HCT116 (cell line): ENCODE data around the gene TACC3. TPM values are rescaled to one million over a fixed set of nuclear protein-coding genes. Genes with fewer than 3 reads are reported as not detected.

Experiments used
- ATAC-seq: fragments of 200-7000 bp; cut with Tn5 transposase; 2 replicates; pipeline ENCODE4 v1.9.1; 2020; ENCODE audit warnings: mild to moderate bottlenecking, moderate library complexity
- BruUV-seq: library from RNA; stranded (reverse); fragments of 400-500 nt; replicated peaks from 2 replicates; lab custom pipeline; 2021; lab: Mats Ljungman, UMichigan
- CTCF ChIA-PET: fragments of 300-600 bp; sonication (Branson Sonifier 250); formaldehyde crosslinking; loops from one replicate; lab custom pipeline; 2021; ENCODE audit warnings: antibody characterized with exemption; lab: Charles Lee
- POLR2A ChIA-PET: fragments of 300-600, 350-600 bp; sonication (Branson Sonifier 250); formaldehyde crosslinking; loops from one replicate; lab custom pipeline; 2021; ENCODE audit warnings: antibody characterized with exemption; lab: Charles Lee
- RAD21 ChIA-PET, 2 experiments: fragments of 300-600 bp; sonication (Branson Sonifier 250); formaldehyde crosslinking; loops; one replicate each; lab custom pipeline; 2023; ENCODE audit warnings: low total read pairs in 2 of 2; ENCODE audit not compliant: uncharacterized antibody in 2 of 2, unreplicated experiment in 2 of 2, low non-redundant PET in 1 of 2; lab: Charles Lee
- DNase-seq: peaks from one replicate; pipeline ENCODE4 v3.0.0-alpha.2; 2010; ENCODE audit warnings: low read depth, low spot score
- H2AFZ ChIP-seq: fragments of 200-600 bp; shearing (Covaris generic), sonication (generic); 2 replicates; pipeline ENCODE4 v1.6.1; 2017; ENCODE audit warnings: low read depth, mixed run types, mixed read lengths, antibody characterized with exemption, low read length; ENCODE audit not compliant: poor library complexity, severe bottlenecking
- H3K27ac ChIP-seq: 2 replicates; pipeline ENCODE4 v1.5.1; 2012; ENCODE audit warnings: low read depth, low read length
- H3K27me3 ChIP-seq: fragments of 200-600 bp; sonication (generic); 2 replicates; pipeline ENCODE4 v1.6.1; 2016; ENCODE audit warnings: mixed run types, low read length, mixed read lengths; ENCODE audit not compliant: insufficient read depth
- H3K36me3 ChIP-seq, 2 experiments: fragments of 200-500 bp in 1 of 2; fragments of 200-600 bp in 1 of 2; sonication (Bioruptor generic) in 1 of 2; sonication (generic) in 1 of 2; 2 replicates each; pipeline versions ENCODE4 v1.5.1 to v1.6.1; 2014 to 2016; ENCODE audit warnings: low read length in 2 of 2, inconsistent platforms in 1 of 2, mixed read lengths in 1 of 2, mixed run types in 1 of 2; ENCODE audit not compliant: insufficient read depth in 2 of 2, control insufficient read depth in 1 of 2
- H3K4me1 ChIP-seq, 2 experiments: fragments of 200-600 bp in 1 of 2; sonication (generic) in 1 of 2; 2 replicates each; pipeline versions ENCODE4 v1.5.1 to v1.6.1; 2012 to 2017; ENCODE audit warnings: low read length in 2 of 2, inconsistent platforms in 1 of 2, mild to moderate bottlenecking in 1 of 2, mixed read lengths in 1 of 2, mixed run types in 1 of 2, moderate library complexity in 1 of 2; ENCODE audit not compliant: insufficient read depth in 2 of 2, control insufficient read depth in 1 of 2
- H3K4me2 ChIP-seq: fragments of 200-600 bp; sonication (generic); 2 replicates; pipeline ENCODE4 v1.6.1; 2017; ENCODE audit warnings: mixed run types, low read length, mixed read lengths
- H3K4me3 ChIP-seq, 2 experiments: fragments of 200-600 bp in 1 of 2; sonication (generic) in 1 of 2; replicated peaks in 1 of 2; 2 replicates each; pipeline ENCODE4 v1.5.1; 2011 to 2016; ENCODE audit warnings: low read length in 2 of 2, control low read depth in 1 of 2, low read depth in 1 of 2, mild to moderate bottlenecking in 1 of 2, mixed read lengths in 1 of 2, mixed run types in 1 of 2
- H3K79me2 ChIP-seq: fragments of 200-600 bp; sonication (generic); 2 replicates; pipeline ENCODE4 v1.6.1; 2017; ENCODE audit warnings: mild to moderate bottlenecking, mixed run types, low read length, moderate library complexity, mixed read lengths; ENCODE audit not compliant: insufficient read depth
- H3K9ac ChIP-seq: fragments of 200-600 bp; sonication (generic); 2 replicates; pipeline ENCODE4 v1.6.1; 2016; ENCODE audit warnings: low read length, mixed read lengths
- H3K9me2 ChIP-seq: fragments of 200-600 bp; sonication (generic), shearing (Covaris generic); 2 replicates; pipeline ENCODE4 v1.6.1; 2017; ENCODE audit warnings: mixed run types, mild to moderate bottlenecking, moderate library complexity; ENCODE audit not compliant: insufficient read depth
- H3K9me3 ChIP-seq, 2 experiments: fragments of 200-500 bp in 1 of 2; fragments of 200-600 bp in 1 of 2; sonication (Bioruptor generic) in 1 of 2; sonication (generic) in 1 of 2; 2 replicates each; pipeline ENCODE4 v1.6.1; 2014 to 2017; ENCODE audit warnings: low read length in 2 of 2, mixed read lengths in 2 of 2, inconsistent platforms in 1 of 2, low read depth in 1 of 2, mild to moderate bottlenecking in 1 of 2, mixed run types in 1 of 2, moderate library complexity in 1 of 2; ENCODE audit not compliant: control insufficient read depth in 1 of 2, insufficient read depth in 1 of 2
- H4K20me1 ChIP-seq: fragments of 200-600 bp; sonication (generic), shearing (Covaris generic); 2 replicates; pipeline ENCODE4 v1.6.1; 2017; ENCODE audit warnings: mixed run types, mild to moderate bottlenecking, moderate library complexity; ENCODE audit not compliant: insufficient read depth
- CBX3 ChIP-seq: IDR thresholded peaks from 2 replicates; pipeline ENCODE4 v1.6.1; 2012; ENCODE audit warnings: low read depth
- CEBPB ChIP-seq: IDR thresholded peaks from 2 replicates; pipeline ENCODE4 v1.6.1; 2012; ENCODE audit warnings: low read depth
- EGR1 ChIP-seq: IDR thresholded peaks from 2 replicates; pipeline ENCODE4 v1.6.1; 2012; ENCODE audit warnings: low read depth
- EZH2 ChIP-seq: fragments of 200-600 bp; sonication (generic); IDR thresholded peaks from 2 replicates; pipeline ENCODE4 v1.6.1; 2017; ENCODE audit warnings: antibody characterized with exemption, mixed run types
- EZH2phosphoT487 ChIP-seq: fragments of 200-600 bp; IDR thresholded peaks from 2 replicates; pipeline ENCODE4 v1.6.1; 2018; ENCODE audit warnings: antibody characterized with exemption, borderline replicate concordance
- FOSL1 ChIP-seq: IDR thresholded peaks from 2 replicates; pipeline ENCODE4 v1.6.1; 2012; ENCODE audit warnings: low read depth
- JUND ChIP-seq: IDR thresholded peaks from 2 replicates; pipeline ENCODE4 v1.6.1; 2012
- SIN3A ChIP-seq: IDR thresholded peaks from 2 replicates; pipeline ENCODE4 v1.6.1; 2012; ENCODE audit warnings: low read depth
- SP1 ChIP-seq: IDR thresholded peaks from 2 replicates; pipeline ENCODE4 v1.6.1; 2012; ENCODE audit warnings: low read depth
- SRF ChIP-seq: IDR thresholded peaks from 2 replicates; pipeline ENCODE4 v1.6.1; 2012; ENCODE audit warnings: low read depth
- TCF7L2 ChIP-seq: IDR thresholded peaks from 2 replicates; pipeline ENCODE4 v1.7.0; 2011; ENCODE audit warnings: borderline replicate concordance, inconsistent platforms; ENCODE audit not compliant: insufficient read depth, insufficient read length; ENCODE audit errors: extremely low read depth
- ZBTB33 ChIP-seq: IDR thresholded peaks from 2 replicates; pipeline ENCODE4 v1.6.1; 2011; ENCODE audit warnings: mild to moderate bottlenecking, low read length, moderate library complexity; ENCODE audit not compliant: insufficient replicate concordance; ENCODE audit errors: extremely low read depth
- intact Hi-C: fragments of 100-400 bp; cut with micrococcal nuclease; formaldehyde crosslinking; loops from 2 replicates; pipeline ENCODE4 v1.10.0; 2022
- total RNA-seq: library from RNA; stranded (reverse); gene quantifications from one replicate; pipeline ENCODE4 v1.2.1, GENCODE V29; 2021; ENCODE audit not compliant: unreplicated experiment

TACC3 gene
- total RNA-seq, 1 experiment from 2014 or later: 106 TPM

DNA sequence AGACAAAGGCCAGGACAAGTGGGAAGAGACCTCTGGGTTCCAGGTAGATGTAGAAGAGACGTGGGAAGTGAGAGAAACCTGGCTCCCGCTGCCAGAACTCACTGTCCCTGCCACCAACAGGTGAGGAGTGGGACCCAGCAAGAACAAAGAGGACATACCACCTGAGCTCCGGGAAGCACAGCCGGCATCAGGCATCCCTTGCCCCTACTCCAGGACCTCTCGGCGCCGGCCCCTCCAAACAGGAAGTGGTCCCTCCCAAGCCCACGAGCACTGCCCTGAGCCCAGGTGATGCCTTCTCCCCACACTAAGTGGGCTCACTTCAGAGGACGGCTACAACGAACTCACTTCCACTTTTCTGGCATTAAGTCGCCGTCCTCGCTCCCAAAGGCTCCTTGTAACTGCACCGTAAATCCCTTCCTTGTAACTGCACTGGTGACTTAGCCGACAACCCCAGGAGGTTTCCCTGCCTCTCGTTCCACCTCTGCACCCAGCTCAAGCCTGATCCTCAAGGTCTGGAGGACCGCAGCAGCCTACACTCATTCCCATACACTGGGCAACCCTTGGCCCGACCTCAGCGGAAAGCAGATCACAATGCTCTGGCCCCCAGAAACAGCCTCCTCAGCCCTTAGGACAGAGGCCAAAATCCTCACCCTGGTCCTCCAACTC, 46.1 kb upstream of the TACC3 start:
- no peaks in the 10 kb centered on the region for H4K20me1 ChIP-seq
- no peak overlapping the region for H3K27ac ChIP-seq
- H3K9me2 ChIP-seq: no peaks in the 10 kb centered on the region
- ChIA-PET RAD21 (no interaction called here), CTCF (no interaction called here), POLR2A (no interaction called here)
- H3K4me1 ChIP-seq: no peaks in the 10 kb centered on the region
- H3K9me3 ChIP-seq: no peaks in the 10 kb centered on the region
- H3K4me3 ChIP-seq: no peak overlapping the region
- no peak overlapping the region for H2AFZ ChIP-seq
- H3K79me2 ChIP-seq: no peaks in the 10 kb centered on the region
- BruUV-seq: no TSS peak
- no peaks in the 10 kb centered on the region for H3K27me3 ChIP-seq
- TF ChIP-seq SRF (no peak), EZH2phosphoT487 (no peak), EGR1 (no peak), SIN3A (no peak), TCF7L2 (no peak), EZH2 (no peak), FOSL1 (no peak), CEBPB (no peak), SP1 (no peak), CBX3 (no peak)
- ATAC-seq (no peak), DNase-seq (no peak)
- no peaks in the 10 kb centered on the region for H3K36me3 ChIP-seq
- no peak overlapping the region for H3K4me2 ChIP-seq
- H3K9ac ChIP-seq: no peak overlapping the region
- intact Hi-C loops: no loop called here

- POLR2A ChIA-PET: no interaction called here
- H3K4me1 ChIP-seq: no peaks in the 10 kb centered on the region
- H3K4me2 ChIP-seq: no peak overlapping the region
- H3K27ac ChIP-seq: no peak overlapping the region
- no peak for TF ChIP-seq ZBTB33
- TF ChIP-seq JUND: no peak
- TF ChIP-seq SRF: no peak
- no peak for DNase-seq
- H3K9me3 ChIP-seq: no peaks in the 10 kb centered on the region
- H3K79me2 ChIP-seq: no peaks in the 10 kb centered on the region
- H3K27me3 ChIP-seq: no peaks in the 10 kb centered on the region
- RAD21 ChIA-PET: no interaction called here
- no peak overlapping the region for H3K9ac ChIP-seq
- ATAC-seq: no peak
- CTCF ChIA-PET: no interaction called here
- intact Hi-C loops: no loop called here
- H3K36me3 ChIP-seq: no peaks in the 10 kb centered on the region
- no peaks in the 10 kb centered on the region for H4K20me1 ChIP-seq
- H3K9me2 ChIP-seq: no peaks in the 10 kb centered on the region
- BruUV-seq: no TSS peak
- no peak overlapping the region for H2AFZ ChIP-seq
- H3K4me3 ChIP-seq: no peak overlapping the region
Measured at GRCh38 chr4:1675802-1676137, 45.6 kb upstream of the TACC3 start.
